Measurements from ENCODE around the gene IGSF3. TPM values are rescaled to one million over a fixed set of nuclear protein-coding genes. Genes with fewer than 3 reads are reported as not detected.

Gene IGSF3
- total and polyA plus RNA-seq, 2 experiments from 2014 or later, result 29.0 to 130 TPM

DNA sequence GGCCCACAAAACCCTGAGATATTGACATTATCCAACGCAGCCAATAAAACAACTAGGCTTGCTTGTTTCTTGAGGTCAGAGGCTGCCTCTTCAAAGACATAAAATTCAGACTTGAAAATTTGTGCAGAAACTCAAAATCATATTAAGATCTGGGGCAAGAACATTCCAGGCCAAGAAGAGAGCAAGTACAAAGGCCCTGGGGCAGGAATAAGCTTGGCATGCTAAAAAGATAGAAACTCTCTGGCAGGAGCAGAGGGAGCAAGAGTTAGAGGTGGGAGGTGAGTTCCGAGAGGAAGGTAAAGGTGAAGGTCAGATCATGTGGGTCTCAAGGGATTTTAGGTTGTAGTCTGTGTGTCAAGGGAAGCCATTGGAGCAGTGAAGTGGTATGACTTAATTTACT, 8.8 kb upstream of the IGSF3 start:
- Histone ChIP-seq H3K27ac (no peak overlapping the region), H3K4me3 (no peak overlapping the region), H3K27me3 (no peaks in the 10 kb centered on the region), H3K9me3 (ENCODE audit: low read depth) (no peaks in the 10 kb centered on the region), H3K36me3 (no peaks in the 10 kb centered on the region), H3K4me1 (ENCODE audit: low read depth) (no peaks in the 10 kb centered on the region)
- TF ChIP-seq, protein P1, sequence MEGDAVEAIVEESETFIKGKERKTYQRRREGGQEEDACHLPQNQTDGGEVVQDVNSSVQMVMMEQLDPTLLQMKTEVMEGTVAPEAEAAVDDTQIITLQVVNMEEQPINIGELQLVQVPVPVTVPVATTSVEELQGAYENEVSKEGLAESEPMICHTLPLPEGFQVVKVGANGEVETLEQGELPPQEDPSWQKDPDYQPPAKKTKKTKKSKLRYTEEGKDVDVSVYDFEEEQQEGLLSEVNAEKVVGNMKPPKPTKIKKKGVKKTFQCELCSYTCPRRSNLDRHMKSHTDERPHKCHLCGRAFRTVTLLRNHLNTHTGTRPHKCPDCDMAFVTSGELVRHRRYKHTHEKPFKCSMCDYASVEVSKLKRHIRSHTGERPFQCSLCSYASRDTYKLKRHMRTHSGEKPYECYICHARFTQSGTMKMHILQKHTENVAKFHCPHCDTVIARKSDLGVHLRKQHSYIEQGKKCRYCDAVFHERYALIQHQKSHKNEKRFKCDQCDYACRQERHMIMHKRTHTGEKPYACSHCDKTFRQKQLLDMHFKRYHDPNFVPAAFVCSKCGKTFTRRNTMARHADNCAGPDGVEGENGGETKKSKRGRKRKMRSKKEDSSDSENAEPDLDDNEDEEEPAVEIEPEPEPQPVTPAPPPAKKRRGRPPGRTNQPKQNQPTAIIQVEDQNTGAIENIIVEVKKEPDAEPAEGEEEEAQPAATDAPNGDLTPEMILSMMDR (IDR thresholded peaks at IDR 0.05; ENCODE audit: low read depth, low read length), result no peak
- no peak for DNase-seq (ENCODE audit: low read depth in 1 of 2, low spot score in 1 of 2)

DNA sequence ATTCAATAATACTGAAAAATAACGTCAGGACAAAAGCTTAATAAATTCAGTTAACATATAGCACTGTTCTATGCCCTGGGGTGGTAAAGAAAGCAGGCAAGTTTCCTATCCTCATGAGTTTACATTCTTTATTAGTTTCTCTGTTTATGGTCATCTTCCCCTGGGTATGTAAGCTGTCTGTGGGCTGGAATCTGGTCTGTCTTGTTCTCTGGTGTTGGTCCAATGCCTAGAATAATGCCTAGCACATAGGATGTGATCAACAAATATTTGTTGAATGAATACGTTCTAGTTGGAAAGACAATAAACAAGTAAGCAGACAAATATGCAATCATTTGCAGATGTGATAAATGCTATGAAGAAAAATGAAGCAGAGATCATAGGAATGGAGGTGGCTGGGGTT, 7.2 kb upstream of the IGSF3 start:
- no peak for DNase-seq (ENCODE audit: low read depth in 1 of 2, low spot score in 1 of 2)

DNA sequence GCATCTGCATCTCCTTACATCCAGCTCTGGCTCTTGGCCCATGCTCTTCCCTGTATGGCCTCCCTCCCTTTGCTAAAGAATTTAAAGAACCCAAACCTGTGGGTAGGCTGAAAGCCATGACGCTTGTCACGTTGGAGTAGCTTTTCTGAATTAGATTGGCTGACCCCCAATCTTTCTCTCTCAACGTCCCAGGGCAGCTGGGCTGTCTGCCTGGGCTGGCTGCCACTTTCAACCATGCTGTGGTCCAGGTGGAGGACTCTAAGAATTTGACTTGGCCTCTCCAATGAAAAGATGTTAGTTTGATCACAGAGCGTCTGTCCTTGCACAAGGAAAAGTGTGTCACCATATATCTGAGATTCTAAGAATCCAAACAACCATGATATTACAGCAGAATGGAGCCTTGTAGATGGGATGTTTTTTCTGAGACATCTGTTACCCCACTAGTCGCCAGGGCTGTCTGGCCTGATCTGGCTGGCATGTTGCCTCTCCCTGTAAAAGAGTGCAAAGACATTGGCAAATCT, 6.5 kb upstream of the IGSF3 start:
- Histone ChIP-seq H3K27ac (no peak overlapping the region), H3K4me3 (no peak overlapping the region)
- peak in 1 of 2 donors; percentile 38 for DNase-seq (ENCODE audit: low read depth in 1 of 2, low spot score in 1 of 2)

More for the DNA sequence above, 7.2 kb upstream of the IGSF3 start:
- Histone ChIP-seq H3K4me3 (no peak overlapping the region), H3K27ac (no peak overlapping the region), H3K36me3 (no peaks in the 10 kb centered on the region), H3K9me3 (ENCODE audit: low read depth) (no peaks in the 10 kb centered on the region), H3K27me3 (no peaks in the 10 kb centered on the region), H3K4me1 (ENCODE audit: low read depth) (no peaks in the 10 kb centered on the region)
- TF ChIP-seq, protein P1 (IDR thresholded peaks at IDR 0.05; ENCODE audit: low read depth, low read length), result no peak

DNA sequence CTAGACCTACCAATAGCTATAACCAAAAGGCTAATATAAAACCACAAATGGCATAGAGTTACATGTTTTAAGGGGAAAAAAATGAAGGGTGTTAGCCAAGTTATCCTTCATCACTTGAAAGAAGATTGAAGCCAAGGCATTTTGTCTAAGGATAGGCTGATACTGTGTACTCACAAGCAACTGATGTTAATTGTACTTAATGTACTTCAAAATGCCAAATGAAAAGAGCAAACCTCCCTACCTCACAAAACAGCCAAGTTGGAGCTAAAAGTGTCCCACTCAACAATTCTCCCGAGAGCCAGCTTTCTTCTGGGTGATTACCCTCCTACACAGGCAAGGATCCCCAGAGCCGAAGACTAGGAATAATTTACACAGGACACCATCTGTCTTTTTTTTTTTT, 4.4 kb upstream of the IGSF3 start:
- DNase-seq (ENCODE audit: low read depth in 1 of 2, low spot score in 1 of 2), result no peak
- TF ChIP-seq, protein P1 (IDR thresholded peaks at IDR 0.05; ENCODE audit: low read depth, low read length), result no peak
- no peak overlapping the region for H3K27ac ChIP-seq
- H3K4me3 ChIP-seq, result no peak overlapping the region
- no peaks in the 10 kb centered on the region for H3K36me3 ChIP-seq
- no peaks in the 10 kb centered on the region for H3K27me3 ChIP-seq
- H3K9me3 ChIP-seq (ENCODE audit: low read depth), result no peaks in the 10 kb centered on the region
- peaks cover 3% of the 10 kb centered on the region for H3K4me1 ChIP-seq (ENCODE audit: low read depth)

More for the DNA sequence above, 6.5 kb upstream of the IGSF3 start:
- Histone ChIP-seq H3K27me3 (no peaks in the 10 kb centered on the region), H3K4me1 (ENCODE audit: low read depth) (no peaks in the 10 kb centered on the region), H3K36me3 (no peaks in the 10 kb centered on the region), H3K9me3 (ENCODE audit: low read depth) (no peaks in the 10 kb centered on the region)
- TF ChIP-seq, protein P1 (IDR thresholded peaks at IDR 0.05; ENCODE audit: low read depth, low read length), result no peak

DNA sequence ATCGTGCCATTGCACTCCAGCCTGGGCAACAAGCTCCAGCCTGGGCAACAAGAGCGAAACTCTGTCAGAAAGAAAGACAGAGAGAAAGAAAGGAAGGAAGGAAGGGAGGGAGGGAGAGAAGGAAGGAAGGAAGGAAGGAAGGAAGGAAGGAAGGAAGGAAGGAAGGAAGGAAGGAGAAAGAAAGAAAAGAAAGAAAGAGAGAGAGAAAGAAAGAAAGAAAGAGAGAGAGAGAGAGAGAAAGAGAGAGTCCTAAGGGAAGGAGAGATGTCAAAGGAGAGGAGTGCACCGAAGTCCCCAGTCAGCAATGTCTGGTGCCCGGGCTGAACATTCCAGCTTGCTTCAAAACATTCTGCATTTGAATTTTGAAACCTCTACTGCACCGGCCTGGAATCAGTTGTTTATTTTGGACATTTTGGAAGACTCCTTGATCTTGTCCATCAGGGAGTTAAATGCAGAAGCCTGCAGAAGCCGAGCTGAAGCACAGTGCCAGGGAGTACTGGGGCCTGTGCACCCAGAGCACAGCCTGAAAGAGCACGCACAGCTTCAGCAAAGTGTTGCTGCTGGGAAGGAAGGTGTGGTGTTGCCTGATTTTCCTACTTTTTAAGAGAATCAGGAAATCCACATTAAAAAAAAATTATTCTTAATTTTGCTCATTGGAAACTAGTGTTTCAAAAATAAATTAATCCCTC, 3.7 kb upstream of the IGSF3 start:
- no peak overlapping the region for H3K27ac ChIP-seq
- H3K9me3 ChIP-seq (ENCODE audit: low read depth), result no peaks in the 10 kb centered on the region
- no peaks in the 10 kb centered on the region for H3K36me3 ChIP-seq
- peaks cover 3% of the 10 kb centered on the region for H3K4me1 ChIP-seq (ENCODE audit: low read depth)
- no peak for DNase-seq (ENCODE audit: low read depth in 1 of 2, low spot score in 1 of 2)
- no peak overlapping the region for H3K4me3 ChIP-seq
- TF ChIP-seq, protein P1 (IDR thresholded peaks at IDR 0.05; ENCODE audit: low read depth, low read length), result no peak
- no peaks in the 10 kb centered on the region for H3K27me3 ChIP-seq

Data from cardiac muscle cell (in vitro differentiated cells and primary cell).